Measurements from ENCODE around the gene ASCL2. TPM values are rescaled to one million over a fixed set of nuclear protein-coding genes. Genes with fewer than 3 reads are reported as not detected.

Gene ASCL2, protein sequence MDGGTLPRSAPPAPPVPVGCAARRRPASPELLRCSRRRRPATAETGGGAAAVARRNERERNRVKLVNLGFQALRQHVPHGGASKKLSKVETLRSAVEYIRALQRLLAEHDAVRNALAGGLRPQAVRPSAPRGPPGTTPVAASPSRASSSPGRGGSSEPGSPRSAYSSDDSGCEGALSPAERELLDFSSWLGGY
- total RNA-seq = not detected
- 1.9 TPM for polyA plus RNA-seq (2013, experiment 1 of 2)
- polyA plus RNA-seq (2013, experiment 2 of 2) = 0.44 TPM
- 0 to 6.0 (median 0.31) reads per million in 172 experiments for total RNA-seq

DNA sequence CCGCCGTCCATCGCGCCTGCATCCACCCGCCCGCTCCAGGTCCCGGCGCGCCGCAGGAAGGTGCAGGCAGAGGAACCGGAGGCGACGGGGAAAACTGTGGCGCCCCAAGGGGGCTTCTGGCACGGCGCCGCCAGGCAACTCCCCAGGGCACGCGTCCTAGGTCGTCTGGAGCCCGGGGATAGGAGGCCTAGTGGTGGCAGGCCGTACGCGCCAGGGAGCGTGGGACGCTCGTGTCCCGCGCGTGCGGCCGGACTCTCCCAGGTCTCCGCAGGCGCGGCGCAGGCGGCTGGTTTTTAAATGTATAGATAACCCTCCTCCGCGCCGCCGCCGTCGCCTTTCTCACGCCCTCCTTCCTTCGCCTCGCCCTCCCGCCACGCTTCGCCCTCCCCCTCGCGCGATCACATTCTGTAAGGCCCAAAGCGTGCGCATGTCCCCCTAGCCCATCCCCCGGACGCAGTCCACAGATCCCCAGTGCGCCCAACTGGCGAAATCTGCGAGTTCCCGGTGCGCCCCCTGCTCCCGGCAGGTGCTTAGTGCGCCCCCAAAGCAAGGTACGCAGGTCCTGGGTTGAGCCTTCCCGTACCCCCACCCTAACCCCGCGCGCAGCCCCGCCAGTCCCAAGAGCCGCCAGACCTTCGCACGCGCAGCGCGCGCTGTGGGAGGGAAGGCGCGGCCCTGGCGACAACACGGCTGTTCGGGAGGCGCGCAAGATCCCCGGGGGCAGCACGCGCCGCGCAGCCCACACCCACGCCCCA is at the start of gene ASCL2:
ASCL2 (minus strand) TSS at position 267 of the 755 bp plus-strand sequence; CDS start at position 11, 256 bp downstream.
- peak in 2 of 14 experiments; percentile 19 to 21 for DNase-seq
- H3K27ac ChIP-seq (ENCODE audit: low read depth in 1 of 2, low read length in 2 of 2) = no peak within 1 kb of the TSS
- H3K4me1 ChIP-seq (ENCODE audit: insufficient read depth, low read length) = peaks cover 49% of the 10 kb centered on the region

DNA sequence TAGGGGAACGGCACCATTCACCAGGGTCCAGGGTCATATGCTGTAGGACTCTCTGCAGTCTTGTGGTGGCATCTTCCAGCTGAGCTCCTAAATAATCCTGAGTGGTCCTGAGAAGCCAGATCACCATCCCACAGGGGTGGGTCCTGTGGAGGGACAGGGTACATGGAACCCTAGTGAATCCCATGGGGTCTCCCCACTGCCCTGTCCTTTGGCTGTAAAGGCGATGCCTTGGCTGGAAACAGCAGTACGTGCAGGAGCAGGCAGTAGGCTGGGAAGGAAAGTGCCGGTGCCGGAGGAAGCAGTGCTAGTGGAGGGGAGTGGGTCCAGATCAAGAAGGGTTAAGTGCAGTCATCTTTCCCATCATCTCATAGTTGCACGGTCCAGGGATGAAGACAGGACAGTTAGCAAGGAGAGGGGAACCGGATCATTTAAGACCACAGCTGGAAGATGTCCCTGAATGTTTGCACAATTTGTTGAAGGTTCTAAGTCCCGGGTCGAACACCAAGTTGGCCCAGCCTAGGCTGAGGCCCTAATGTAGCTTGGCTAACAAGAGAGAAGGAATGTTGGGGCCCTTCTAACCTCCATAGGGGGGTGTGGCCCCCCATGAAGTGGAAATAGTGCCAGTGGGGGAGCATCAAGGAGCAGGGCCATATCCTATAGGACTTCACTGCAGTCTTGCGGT is 49.5 kb upstream of the ASCL2 start:
- Mint-ChIP-seq H3K27ac (no peak overlapping the region), H3K36me3 (ENCODE audit: low read depth) (no peaks in the 10 kb centered on the region), H3K4me3 (no peak overlapping the region), H3K9me3 (no peaks in the 10 kb centered on the region), H3K27me3 (no peaks in the 10 kb centered on the region), H3K4me1 (ENCODE audit: low read depth) (peaks cover 6% of the 10 kb centered on the region)
- Histone ChIP-seq H3K4me3 (ENCODE audit: low read length) (no peak overlapping the region), H3K9me3 (ENCODE audit: control insufficient read depth in 1 of 2, insufficient read depth in 1 of 2, low read length in 2 of 2) (peaks cover 0 to 15% of the 10 kb centered on the region in 2 experiments), H3K27ac (ENCODE audit: low read depth in 1 of 2, low read length in 2 of 2) (no peak overlapping the region), H3K27me3 (ENCODE audit: control insufficient read depth in 1 of 2, insufficient read depth in 2 of 2, low read length in 2 of 2) (no peaks in the 10 kb centered on the region), H3K4me1 (ENCODE audit: insufficient read depth, low read length) (peaks cover 7% of the 10 kb centered on the region), H3K36me3 (ENCODE audit: insufficient read depth, low read length) (peaks cover 2% of the 10 kb centered on the region)
- DNase-seq = no peak
- CTCF ChIA-PET = no interaction called here
- POLR2A ChIA-PET = interaction anchor here (1.2 to 1.3 kb wide), 2 partner anchors 9 to 17 kb away, joined by 4 to 5 read pairs; partner anchors contain the start of gene TSPAN32
- ATAC-seq (ENCODE audit: poor library complexity) = no peak
- intact Hi-C loops (cut with DNase I, micrococcal nuclease) = no loop called here
- TF ChIP-seq, protein P1, sequence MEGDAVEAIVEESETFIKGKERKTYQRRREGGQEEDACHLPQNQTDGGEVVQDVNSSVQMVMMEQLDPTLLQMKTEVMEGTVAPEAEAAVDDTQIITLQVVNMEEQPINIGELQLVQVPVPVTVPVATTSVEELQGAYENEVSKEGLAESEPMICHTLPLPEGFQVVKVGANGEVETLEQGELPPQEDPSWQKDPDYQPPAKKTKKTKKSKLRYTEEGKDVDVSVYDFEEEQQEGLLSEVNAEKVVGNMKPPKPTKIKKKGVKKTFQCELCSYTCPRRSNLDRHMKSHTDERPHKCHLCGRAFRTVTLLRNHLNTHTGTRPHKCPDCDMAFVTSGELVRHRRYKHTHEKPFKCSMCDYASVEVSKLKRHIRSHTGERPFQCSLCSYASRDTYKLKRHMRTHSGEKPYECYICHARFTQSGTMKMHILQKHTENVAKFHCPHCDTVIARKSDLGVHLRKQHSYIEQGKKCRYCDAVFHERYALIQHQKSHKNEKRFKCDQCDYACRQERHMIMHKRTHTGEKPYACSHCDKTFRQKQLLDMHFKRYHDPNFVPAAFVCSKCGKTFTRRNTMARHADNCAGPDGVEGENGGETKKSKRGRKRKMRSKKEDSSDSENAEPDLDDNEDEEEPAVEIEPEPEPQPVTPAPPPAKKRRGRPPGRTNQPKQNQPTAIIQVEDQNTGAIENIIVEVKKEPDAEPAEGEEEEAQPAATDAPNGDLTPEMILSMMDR (IDR thresholded peaks at IDR 0.05) = no peak

More for the DNA sequence above, at the start of gene ASCL2:
- POLR2A ChIA-PET = interaction anchor here (0.9 to 1.7 kb wide), 2 partner anchors 32 to 130 kb away, joined by 3 to 4 read pairs; partner anchors contain the start of genes C11orf21, TSPAN32 and TSSC4
- H3K36me3 ChIP-seq (ENCODE audit: insufficient read depth, low read length) = no peaks in the 10 kb centered on the region
- Mint-ChIP-seq H3K27ac (no peak within 1 kb of the TSS), H3K9me3 (no peaks in the 10 kb centered on the region), H3K36me3 (ENCODE audit: low read depth) (no peaks in the 10 kb centered on the region), H3K4me3 (peak within 1 kb of the TSS; percentile 62), H3K4me1 (ENCODE audit: low read depth) (peaks cover 15% of the 10 kb centered on the region), H3K27me3 (peaks cover 39% of the 10 kb centered on the region)
- peaks cover 29 to 35% of the 10 kb centered on the region in 2 experiments for H3K27me3 ChIP-seq (ENCODE audit: control insufficient read depth in 1 of 2, insufficient read depth in 2 of 2, low read length in 2 of 2)
- H3K4me3 ChIP-seq (ENCODE audit: low read length) = peak within 1 kb of the TSS; percentile 42
- no peak for ATAC-seq (ENCODE audit: poor library complexity)
- TF ChIP-seq, protein P1 (IDR thresholded peaks at IDR 0.05) = no peak
- peaks cover 0 to 33% of the 10 kb centered on the region in 2 experiments for H3K9me3 ChIP-seq (ENCODE audit: control insufficient read depth in 1 of 2, insufficient read depth in 1 of 2, low read length in 2 of 2)
- CTCF ChIA-PET = no interaction called here
- intact Hi-C loops (cut with DNase I, micrococcal nuclease) = no loop called here

DNA sequence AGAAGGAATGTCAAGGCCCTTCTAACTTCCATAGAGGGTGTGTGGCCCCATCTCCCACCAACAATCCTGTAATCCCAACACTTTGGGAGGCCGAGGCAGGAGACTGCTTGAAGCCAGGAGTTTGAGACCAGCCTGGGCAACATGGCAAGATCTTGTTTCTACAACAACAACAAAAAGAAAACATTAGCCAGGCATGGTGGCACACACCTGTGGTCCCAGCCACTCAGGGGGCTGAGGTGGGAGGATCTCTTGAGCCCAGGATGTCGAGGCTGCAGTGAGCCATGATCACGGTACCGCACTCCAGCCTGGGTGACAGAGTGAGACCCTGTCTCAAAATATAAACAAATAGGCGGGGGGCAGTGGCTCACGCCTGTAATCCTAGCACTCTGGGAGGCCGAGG is 48.3 kb upstream of the ASCL2 start:
- intact Hi-C loops (cut with DNase I, micrococcal nuclease) = no loop called here
- no peak for DNase-seq
- Histone ChIP-seq H3K27me3 (ENCODE audit: control insufficient read depth in 1 of 2, insufficient read depth in 2 of 2, low read length in 2 of 2) (no peaks in the 10 kb centered on the region), H3K36me3 (ENCODE audit: insufficient read depth, low read length) (peaks cover 2% of the 10 kb centered on the region), H3K9me3 (ENCODE audit: control insufficient read depth in 1 of 2, insufficient read depth in 1 of 2, low read length in 2 of 2) (peaks cover 0 to 15% of the 10 kb centered on the region in 2 experiments), H3K27ac (ENCODE audit: low read depth in 1 of 2, low read length in 2 of 2) (no peak overlapping the region), H3K4me3 (ENCODE audit: low read length) (no peak overlapping the region), H3K4me1 (ENCODE audit: insufficient read depth, low read length) (peaks cover 20% of the 10 kb centered on the region)
- Mint-ChIP-seq H3K36me3 (ENCODE audit: low read depth) (no peaks in the 10 kb centered on the region), H3K9me3 (no peaks in the 10 kb centered on the region), H3K4me3 (no peak overlapping the region), H3K27me3 (no peaks in the 10 kb centered on the region), H3K4me1 (ENCODE audit: low read depth) (peaks cover 6% of the 10 kb centered on the region), H3K27ac (no peak overlapping the region)
- TF ChIP-seq, protein P1 (IDR thresholded peaks at IDR 0.05) = no peak
- ChIA-PET CTCF (no interaction called here), POLR2A (interaction anchor here (1.6 kb wide), 1 partner anchor 17 kb away, joined by 5 read pairs; the partner anchor contains the start of genes C11orf21 and TSPAN32)
- ATAC-seq (ENCODE audit: poor library complexity) = no peak

Data from CD4-positive, alpha-beta T cell (primary cell).